ENCODE data around the gene MAP2K6. TPM values are rescaled to one million over a fixed set of nuclear protein-coding genes. Genes with fewer than 3 reads are reported as not detected.

Gene MAP2K6
- total RNA-seq, 1 donor from 2014 or later, result 10.3 TPM

GRCh38 chr17:69524854-69525253 lies 110.4 kb downstream of the MAP2K6 start:
- Histone ChIP-seq H3K4me3 (no peak overlapping the region), H3K27ac (no peak overlapping the region), H3K27me3 (no peaks in the 10 kb centered on the region), H3K9me3 (no peaks in the 10 kb centered on the region), H3K4me1 (no peaks in the 10 kb centered on the region), H3K36me3 (peaks cover 0 to 9% of the 10 kb centered on the region in 2 donors)
- TF ChIP-seq CTCF (IDR thresholded peaks at IDR 0.05) (no peak), POLR2A (IDR thresholded peaks at IDR 0.05) (no peak), POLR2AphosphoS5 (IDR thresholded peaks at IDR 0.05; ENCODE audit: insufficient read depth in 1 of 2, low read depth in 1 of 2) (no peak)
- no peak for DNase-seq (ENCODE audit: extremely low spot score in 2 of 2)
- intact Hi-C loops (cut with DNase I), result loop anchor here (10.0 kb wide), 2 partner anchors 190 to 1030 kb away; no protein-coding TSS in a partner anchor

GRCh38 chr17:69525920-69526841 lies 111.7 kb downstream of the MAP2K6 start:
- H3K9me3 ChIP-seq, result no peaks in the 10 kb centered on the region
- H3K27me3 ChIP-seq, result no peaks in the 10 kb centered on the region
- TF ChIP-seq CTCF (IDR thresholded peaks at IDR 0.05) (peak; percentile 38 to 73 (median 64)), POLR2AphosphoS5 (IDR thresholded peaks at IDR 0.05; ENCODE audit: insufficient read depth in 1 of 2, low read depth in 1 of 2) (no peak)
- DNase-seq (ENCODE audit: extremely low spot score in 2 of 2), result no peak
- intact Hi-C loops (cut with DNase I), result loop anchor here (10.0 kb wide), 2 partner anchors 191 to 1029 kb away; no protein-coding TSS in a partner anchor
- no peak overlapping the region for H3K27ac ChIP-seq
- no peaks in the 10 kb centered on the region for H3K4me1 ChIP-seq
- H3K36me3 ChIP-seq, result no peaks in the 10 kb centered on the region
- H3K4me3 ChIP-seq, result no peak overlapping the region

GRCh38 chr17:69528035-69528434 lies 113.5 kb downstream of the MAP2K6 start:
- H3K9me3 ChIP-seq, result no peaks in the 10 kb centered on the region
- DNase-seq (ENCODE audit: extremely low spot score in 2 of 2), result no peak
- H3K4me1 ChIP-seq, result no peaks in the 10 kb centered on the region
- H3K36me3 ChIP-seq, result no peaks in the 10 kb centered on the region
- no peak for TF ChIP-seq CTCF (IDR thresholded peaks at IDR 0.05)
- TF ChIP-seq POLR2AphosphoS5 (IDR thresholded peaks at IDR 0.05; ENCODE audit: insufficient read depth in 1 of 2, low read depth in 1 of 2), result no peak
- no peak for TF ChIP-seq POLR2A (IDR thresholded peaks at IDR 0.05)
- H3K4me3 ChIP-seq, result no peak overlapping the region
- intact Hi-C loops (cut with DNase I), result loop anchor here (10.0 kb wide), 2 partner anchors 193 to 1027 kb away; no protein-coding TSS in a partner anchor
- no peak overlapping the region for H3K27ac ChIP-seq
- H3K27me3 ChIP-seq, result no peaks in the 10 kb centered on the region

- Histone ChIP-seq H3K9me3 (no peaks in the 10 kb centered on the region), H3K36me3 (peaks cover 0 to 5% of the 10 kb centered on the region in 2 donors), H3K27ac (no peak overlapping the region), H3K4me3 (no peak overlapping the region), H3K4me1 (no peaks in the 10 kb centered on the region), H3K27me3 (no peaks in the 10 kb centered on the region)
- no peak for DNase-seq (ENCODE audit: extremely low spot score in 2 of 2)
- intact Hi-C loops (cut with DNase I), result no loop called here
- no peak for TF ChIP-seq CTCF (IDR thresholded peaks at IDR 0.05)
- no peak for TF ChIP-seq POLR2AphosphoS5 (IDR thresholded peaks at IDR 0.05; ENCODE audit: insufficient read depth in 1 of 2, low read depth in 1 of 2)
- no peak for TF ChIP-seq POLR2A (IDR thresholded peaks at IDR 0.05)
These were observed 119.2 kb downstream of the MAP2K6 start for GRCh38 chr17:69533481-69534234.
